ENCODE results near the gene HOXD4.

- TF ChIP-seq CTCF (IDR thresholded peaks at IDR 0.05): no peak
- no peak for TF ChIP-seq ZFX (IDR thresholded peaks at IDR 0.05; ENCODE audit: borderline replicate concordance)
Observed at GRCh38 chr2:176156301-176156806, 5.0 kb downstream of the HOXD4 start.
